SK-N-SH (cell line): ENCODE data around the gene SFN. TPM values are rescaled to one million over a fixed set of nuclear protein-coding genes. Genes with fewer than 3 reads are reported as not detected.

Experiments
- CTCF ChIA-PET: fragments of 300-600, 350-600 bp; formaldehyde crosslinking; extraction: SDS; loops from one replicate; lab custom pipeline; 2021; lab: Yijun Ruan, JAX
- POLR2A ChIA-PET: fragments of 350-600 bp; sonication (Branson Sonifier 250); formaldehyde crosslinking; extraction: SDS; loops from one replicate; lab custom pipeline; 2020; ENCODE audit warnings: antibody characterized with exemption, inconsistent platforms; lab: Yijun Ruan, JAX
- DNase-seq: peaks from one replicate; pipeline ENCODE4 v3.0.0; 2012
- H2AFZ ChIP-seq: fragments of 200-600 bp; sonication (generic); 2 replicates; pipeline ENCODE4 v1.8.1; 2016; ENCODE audit warnings: antibody characterized with exemption, mild to moderate bottlenecking, low read depth
- H3F3A ChIP-seq: fragments of 200-600 bp; sonication (generic); replicated peaks from 2 replicates; pipeline ENCODE3; 2016; ENCODE audit warnings: antibody characterized with exemption, mild to moderate bottlenecking; ENCODE audit not compliant: insufficient read depth
- H3K27ac ChIP-seq, 2 experiments: fragments of 200-500 bp in 1 of 2; fragments of 200-600 bp in 1 of 2; sonication (Bioruptor generic) in 1 of 2; sonication (generic), shearing (Covaris generic) in 1 of 2; 2 replicates each; pipeline versions ENCODE4 v1.5.1 to v1.6.1; 2014 to 2016; ENCODE audit warnings: low read depth in 2 of 2, inconsistent platforms in 1 of 2, low read length in 1 of 2, mild to moderate bottlenecking in 1 of 2, mixed read lengths in 1 of 2
- H3K27me3 ChIP-seq: fragments of 200-600 bp; sonication (generic), shearing (Covaris generic); 2 replicates; pipeline ENCODE4 v1.6.1; 2016; ENCODE audit warnings: mixed run types; ENCODE audit not compliant: insufficient read depth
- H3K36me3 ChIP-seq, 2 experiments: fragments of 200-500 bp in 1 of 2; fragments of 200-600 bp in 1 of 2; sonication (Bioruptor generic) in 1 of 2; sonication (generic) in 1 of 2; replicated peaks in 1 of 2; 2 replicates each; pipeline versions ENCODE3 to v1.5.1; 2014 to 2016; ENCODE audit warnings: low read length in 1 of 2, mild to moderate bottlenecking in 1 of 2; ENCODE audit not compliant: insufficient read depth in 2 of 2, control insufficient read depth in 1 of 2
- H3K4me1 ChIP-seq, 2 experiments: fragments of 200-500 bp in 1 of 2; fragments of 200-600 bp in 1 of 2; sonication (Bioruptor generic) in 1 of 2; sonication (generic), shearing (Covaris generic) in 1 of 2; 2 replicates each; pipeline versions ENCODE4 v1.5.1 to v1.6.1; 2014 to 2016; ENCODE audit warnings: low read depth in 1 of 2, low read length in 1 of 2, mixed run types in 1 of 2; ENCODE audit not compliant: insufficient read depth in 2 of 2, control insufficient read depth in 1 of 2
- H3K4me2 ChIP-seq: fragments of 200-600 bp; sonication (generic), shearing (Covaris generic); 2 replicates; pipeline ENCODE4 v1.6.1; 2017; ENCODE audit warnings: mixed run types
- H3K4me3 ChIP-seq, 2 experiments: fragments of 200-500 bp in 1 of 2; fragments of 200-600 bp in 1 of 2; sonication (Bioruptor generic) in 1 of 2; sonication (generic), shearing (Covaris generic) in 1 of 2; 2 replicates each; pipeline versions ENCODE4 v1.5.1 to v1.8.1; 2014 to 2016; ENCODE audit warnings: low read depth in 2 of 2, inconsistent platforms in 1 of 2, low read length in 1 of 2, mild to moderate bottlenecking in 1 of 2, mixed read lengths in 1 of 2, moderate library complexity in 1 of 2
- H3K79me2 ChIP-seq: fragments of 200-600 bp; sonication (generic); 2 replicates; pipeline ENCODE4 v1.8.1; 2017; ENCODE audit warnings: mild to moderate bottlenecking; ENCODE audit not compliant: insufficient read depth
- H3K9ac ChIP-seq: fragments of 200-600 bp; sonication (generic); 2 replicates; pipeline ENCODE4 v1.6.1; 2017; ENCODE audit warnings: mixed run types
- H3K9me2 ChIP-seq: fragments of 200-600 bp; sonication (generic); 2 replicates; pipeline ENCODE4 v1.6.1; 2017; ENCODE audit warnings: mixed run types
- H3K9me3 ChIP-seq: fragments of 200-600 bp; sonication (generic); 2 replicates; pipeline ENCODE4 v1.6.1; 2017; ENCODE audit warnings: mixed run types, mild to moderate bottlenecking, moderate library complexity
- H4K20me1 ChIP-seq: fragments of 200-600 bp; sonication (generic); 2 replicates; pipeline ENCODE4 v1.6.1; 2017; ENCODE audit warnings: mild to moderate bottlenecking, mixed run types; ENCODE audit not compliant: insufficient read depth
- CTCF ChIP-seq: fragments of 200-600 bp; sonication (generic); IDR thresholded peaks from 2 replicates; pipeline ENCODE4 v1.6.1; 2017; ENCODE audit warnings: antibody characterized with exemption, mild to moderate bottlenecking, moderate library complexity
- FOSL2 ChIP-seq: IDR thresholded peaks from 2 replicates; pipeline ENCODE4 v1.4.0; 2012; ENCODE audit warnings: low read depth, mild to moderate bottlenecking, moderate library complexity, borderline replicate concordance
- FOXM1 ChIP-seq: IDR thresholded peaks from 2 replicates; pipeline ENCODE4 v1.4.0; 2012; ENCODE audit warnings: low read depth, mild to moderate bottlenecking
- IRF3 ChIP-seq: fragments of 150-350 bp; IDR thresholded peaks from 2 replicates; pipeline ENCODE4 v1.6.1; 2016; ENCODE audit warnings: mild to moderate bottlenecking, low read depth, low read length
- MXI1 ChIP-seq: IDR thresholded peaks from 2 replicates; pipeline ENCODE4 v1.6.1; 2012; ENCODE audit warnings: mild to moderate bottlenecking, low read depth, low read length, improper control_type of control experiment
- RCOR1 ChIP-seq: fragments of 150-350 bp; IDR thresholded peaks from 2 replicates; pipeline ENCODE4 v1.6.1; 2017; ENCODE audit warnings: antibody characterized with exemption, low read length
- REST ChIP-seq: IDR thresholded peaks from 2 replicates; pipeline ENCODE4 v1.6.1; 2012; ENCODE audit warnings: mild to moderate bottlenecking, low read depth, low read length, moderate library complexity
- RFX5 ChIP-seq: IDR thresholded peaks from 2 replicates; pipeline ENCODE4 v1.6.1; 2012; ENCODE audit warnings: mild to moderate bottlenecking, improper control_type of control experiment, low read length
- SIN3A ChIP-seq: IDR thresholded peaks from 2 replicates; pipeline ENCODE4 v1.6.1; 2012; ENCODE audit warnings: low read depth, mild to moderate bottlenecking, low read length, moderate library complexity, borderline replicate concordance
- SMC3 ChIP-seq: IDR thresholded peaks from 2 replicates; pipeline ENCODE4 v1.6.1; 2012; ENCODE audit warnings: low read depth, low read length, improper control_type of control experiment
- TAF1 ChIP-seq: IDR thresholded peaks from 2 replicates; pipeline ENCODE4 v1.6.1; 2012; ENCODE audit warnings: low read depth, mild to moderate bottlenecking, low read length, moderate library complexity, borderline replicate concordance
- TCF12 ChIP-seq: IDR thresholded peaks from 2 replicates; pipeline ENCODE4 v1.4.0; 2012
- WGBS: methylation state at CpG from one replicate; pipeline ENCODE4 v1.1.6; 2017; ENCODE audit warnings: low lambda C conversion rate; 5-methylcytosine and 5-hydroxymethylcytosine counted together
- polyA plus RNA-seq, 3 experiments: library from polyadenylated mRNA; depleted of rRNA; stranded (reverse); fragments of >200 nt; gene quantifications; 2 replicates each; pipeline ENCODE4 v1.2.3, GENCODE V29; 2012

SFN gene
- polyA plus RNA-seq, 1 of the 3 experiments (the other 2 are of a cell fraction): 0.18 TPM

GRCh38 chr1:26857473-26858060, 5.4 kb upstream of the SFN start:
- Histone ChIP-seq H4K20me1 (no peaks in the 10 kb centered on the region), H2AFZ (no peak overlapping the region), H3K79me2 (no peaks in the 10 kb centered on the region), H3K27ac (no peak overlapping the region), H3K27me3 (no peaks in the 10 kb centered on the region), H3K4me2 (no peak overlapping the region), H3K9me3 (no peaks in the 10 kb centered on the region), H3K36me3 (peaks cover 14 to 30% of the 10 kb centered on the region in 2 experiments), H3K9ac (no peak overlapping the region), H3K9me2 (no peaks in the 10 kb centered on the region), H3F3A (no peaks in the 10 kb centered on the region), H3K4me1 (no peaks in the 10 kb centered on the region; a peak in 1 of 4 replicates), H3K4me3 (no peak overlapping the region)
- TF ChIP-seq FOXM1 (no peak), SIN3A (no peak)
- 92% methylated on average over 7 of the region's 8 CpGs for WGBS
- no peak for DNase-seq
- CTCF ChIA-PET: interaction anchor here (0.6 to 3.5 kb wide), 8 partner anchors 11 to 428 kb away, joined by 3 to 10 read pairs (median 4); no protein-coding TSS in a partner anchor
- POLR2A ChIA-PET: no interaction called here

- Histone ChIP-seq H3K9me3 (no peaks in the 10 kb centered on the region), H3K36me3 (peaks cover 12 to 25% of the 10 kb centered on the region in 2 experiments), H3K9ac (no peak overlapping the region), H3K4me2 (no peak overlapping the region), H3K27me3 (no peaks in the 10 kb centered on the region), H3K4me1 (no peaks in the 10 kb centered on the region; a peak in 1 of 4 replicates), H3K27ac (no peak overlapping the region), H3K4me3 (no peak overlapping the region), H3K9me2 (no peaks in the 10 kb centered on the region), H3F3A (no peaks in the 10 kb centered on the region), H3K79me2 (no peaks in the 10 kb centered on the region), H2AFZ (no peak overlapping the region), H4K20me1 (no peaks in the 10 kb centered on the region)
- WGBS: 97% methylated on average over 4 of the region's 4 CpGs
- DNase-seq: no peak
- POLR2A ChIA-PET: interaction anchor here (0.6 kb wide), 1 partner anchor 13 kb away, joined by 3 read pairs; no protein-coding TSS in a partner anchor
- CTCF ChIA-PET: interaction anchor here (0.6 to 3.5 kb wide), 10 partner anchors 10 to 427 kb away, joined by 3 to 10 read pairs (median 4); partner anchors contain the start of gene ZDHHC18
- TF ChIP-seq SIN3A (no peak), FOSL2 (no peak), RFX5 (no peak), TCF12 (no peak), MXI1 (no peak)
Observed at GRCh38 chr1:26858160-26858559, 4.8 kb upstream of the SFN start.

GRCh38 chr1:26858891-26859640, 3.9 kb upstream of the SFN start:
- CTCF ChIA-PET: interaction anchor here (0.8 to 3.5 kb wide), 8 partner anchors 9 to 320 kb away, joined by 3 to 10 read pairs (median 5); partner anchors contain the start of gene ZDHHC18
- no peak for DNase-seq
- no peak for TF ChIP-seq TAF1
- no peak for TF ChIP-seq SMC3
- TF ChIP-seq CTCF: no peak
- TF ChIP-seq IRF3: no peak
- no peak for TF ChIP-seq REST
- no peak for TF ChIP-seq RCOR1

More at GRCh38 chr1:26858891-26859640, 3.9 kb upstream of the SFN start:
- POLR2A ChIA-PET: interaction anchor here (0.6 kb wide), 2 partner anchors 14 to 1200 kb away, joined by 3 read pairs; no protein-coding TSS in a partner anchor
- H3K27ac ChIP-seq: no peak overlapping the region
- no peaks in the 10 kb centered on the region for H3K27me3 ChIP-seq
- H3K9me2 ChIP-seq: no peaks in the 10 kb centered on the region
- H3K9me3 ChIP-seq: no peaks in the 10 kb centered on the region
- H3K4me1 ChIP-seq: peaks cover 0 to 2% of the 10 kb centered on the region in 2 experiments; a peak in 1 of 4 replicates
- 100% methylated on average over 2 of the region's 7 CpGs for WGBS
- peaks cover 8 to 18% of the 10 kb centered on the region in 2 experiments for H3K36me3 ChIP-seq
- no peaks in the 10 kb centered on the region for H4K20me1 ChIP-seq
- H3K4me2 ChIP-seq: no peak overlapping the region
- no peaks in the 10 kb centered on the region for H3K79me2 ChIP-seq
- H3K4me3 ChIP-seq: no peak overlapping the region
- H2AFZ ChIP-seq: no peak overlapping the region
- H3K9ac ChIP-seq: no peak overlapping the region
- H3F3A ChIP-seq: no peaks in the 10 kb centered on the region
